HG02623 (cell line): ENCODE data around the gene KCND2.

Experiments
- ATAC-seq: cut with Tn5 transposase; IDR thresholded peaks from one replicate; pipeline ENCODE4 v1.9.1; 2021; ENCODE audit warnings: moderate library complexity; ENCODE audit not compliant: unreplicated experiment

The KCND2 gene

GRCh38 chr7:120480472-120480871, 207.5 kb downstream of the KCND2 start:
- no peak for ATAC-seq

- ATAC-seq: no peak
These were observed 208.0 kb downstream of the KCND2 start for GRCh38 chr7:120480930-120481329.

- no peak for ATAC-seq
These were observed 213.2 kb downstream of the KCND2 start for GRCh38 chr7:120486164-120486563.

GRCh38 chr7:120502132-120502531, 229.2 kb downstream of the KCND2 start:
- no peak for ATAC-seq

DNA sequence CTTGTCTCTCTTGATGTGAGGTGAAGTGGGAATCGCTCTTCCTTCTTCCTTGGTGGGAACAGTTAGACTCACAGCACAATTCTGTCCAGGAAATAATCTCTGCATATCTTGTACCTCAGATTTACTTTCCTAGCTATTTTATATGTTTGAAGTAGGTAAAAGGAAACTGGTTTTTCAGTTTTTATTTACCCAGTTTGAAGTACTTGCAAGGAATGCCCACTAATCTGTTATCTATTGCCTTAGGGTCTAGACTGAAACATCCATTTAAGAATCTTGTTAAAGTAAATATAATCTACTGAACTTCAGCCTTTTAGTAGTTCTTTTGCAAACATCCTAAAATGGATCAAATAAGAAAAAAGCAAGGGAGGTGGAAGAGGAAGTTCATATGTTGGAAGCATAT, 229.8 kb downstream of the KCND2 start:
- no peak for ATAC-seq

- no peak for ATAC-seq
These were observed 231.4 kb downstream of the KCND2 start for GRCh38 chr7:120504386-120504785.

GRCh38 chr7:120505770-120506169, 232.8 kb downstream of the KCND2 start:
- no peak for ATAC-seq

DNA sequence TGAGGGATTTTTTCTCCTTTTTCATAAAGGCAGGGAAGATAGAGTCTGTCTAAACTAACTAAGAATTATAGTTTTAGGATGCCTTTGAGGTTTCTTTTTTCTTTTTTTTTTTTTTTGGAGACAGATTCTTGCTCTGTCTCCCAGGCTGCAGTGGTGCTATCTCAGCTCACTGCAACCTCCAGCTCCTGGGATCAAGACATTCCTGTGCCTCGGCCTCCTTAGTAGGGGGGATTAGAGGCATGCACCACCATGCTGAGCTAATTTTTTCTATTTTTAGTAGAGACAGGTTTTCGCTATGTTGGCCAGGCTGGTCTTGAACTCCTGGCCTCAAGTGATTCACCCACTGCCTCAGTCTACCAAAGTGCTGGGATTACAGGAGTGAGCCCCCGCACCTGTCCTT, 239.7 kb downstream of the KCND2 start:
- ATAC-seq: no peak

- no peak for ATAC-seq
These were observed 246.2 kb downstream of the KCND2 start for GRCh38 chr7:120519224-120519623.

- ATAC-seq: no peak
These were observed 249.1 kb downstream of the KCND2 start for GRCh38 chr7:120521761-120522737.

DNA sequence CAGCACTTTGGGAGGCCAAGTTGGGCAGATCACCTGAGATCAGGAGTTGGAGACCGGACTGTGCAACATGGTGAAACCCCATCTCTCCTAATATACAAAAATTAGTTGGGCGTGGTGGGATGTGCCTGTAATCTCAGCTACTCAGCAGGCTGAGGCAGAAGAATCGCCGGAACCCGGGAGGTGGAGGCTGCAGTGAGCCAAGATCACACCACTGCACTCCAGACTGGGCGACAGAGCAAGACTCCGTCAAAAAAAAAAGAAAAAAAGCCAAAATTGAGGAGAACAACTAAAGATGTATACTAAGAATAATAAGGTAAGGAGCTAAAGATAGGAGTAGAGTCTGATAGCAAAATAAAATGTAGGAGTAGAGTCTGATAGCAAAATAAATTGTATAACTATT, 251.0 kb downstream of the KCND2 start:
- ATAC-seq: no peak

GRCh38 chr7:120526902-120527509, 254.0 kb downstream of the KCND2 start:
- ATAC-seq: no peak

DNA sequence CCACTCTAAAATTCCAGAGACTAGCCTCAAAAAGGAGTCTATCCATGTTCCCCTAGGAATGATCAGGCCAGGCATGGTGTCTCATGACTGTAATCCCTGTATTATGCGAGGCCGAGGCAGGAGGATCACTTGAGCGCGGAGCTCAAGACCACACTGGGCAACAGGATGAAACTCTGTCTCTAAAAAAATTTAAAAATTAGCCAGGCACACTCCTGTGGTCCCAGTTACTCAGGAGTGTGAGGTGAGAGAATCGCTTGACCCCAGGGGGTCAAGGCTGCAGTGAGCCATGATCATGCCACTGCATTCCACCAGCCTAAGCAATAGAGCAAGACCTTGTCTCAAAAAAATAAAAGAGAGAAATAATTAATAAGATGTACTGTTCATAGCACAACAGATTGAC, 256.8 kb downstream of the KCND2 start:
- no peak for ATAC-seq

GRCh38 chr7:120538335-120538734, 265.4 kb downstream of the KCND2 start:
- no peak for ATAC-seq

DNA sequence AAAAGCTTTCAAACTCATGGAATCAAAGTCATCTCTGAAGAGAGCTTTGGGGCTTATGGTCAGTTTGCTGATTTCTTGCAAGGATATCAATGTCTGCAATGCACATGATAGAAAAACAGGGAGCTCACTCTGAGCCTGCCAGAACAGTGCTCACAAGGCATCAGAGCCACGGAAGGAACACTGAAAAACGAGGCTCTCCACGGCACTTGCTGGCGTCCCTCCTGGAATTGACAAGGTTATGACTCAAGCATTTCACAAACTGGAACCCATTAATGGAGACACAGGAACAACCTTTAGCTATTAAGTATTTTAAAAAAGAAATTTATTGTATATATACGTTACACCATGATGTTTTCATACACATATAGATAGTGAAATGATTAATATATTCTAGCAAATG, 266.3 kb downstream of the KCND2 start:
- ATAC-seq: no peak

- ATAC-seq: no peak
These were observed 274.6 kb downstream of the KCND2 start for GRCh38 chr7:120547605-120548004.

DNA sequence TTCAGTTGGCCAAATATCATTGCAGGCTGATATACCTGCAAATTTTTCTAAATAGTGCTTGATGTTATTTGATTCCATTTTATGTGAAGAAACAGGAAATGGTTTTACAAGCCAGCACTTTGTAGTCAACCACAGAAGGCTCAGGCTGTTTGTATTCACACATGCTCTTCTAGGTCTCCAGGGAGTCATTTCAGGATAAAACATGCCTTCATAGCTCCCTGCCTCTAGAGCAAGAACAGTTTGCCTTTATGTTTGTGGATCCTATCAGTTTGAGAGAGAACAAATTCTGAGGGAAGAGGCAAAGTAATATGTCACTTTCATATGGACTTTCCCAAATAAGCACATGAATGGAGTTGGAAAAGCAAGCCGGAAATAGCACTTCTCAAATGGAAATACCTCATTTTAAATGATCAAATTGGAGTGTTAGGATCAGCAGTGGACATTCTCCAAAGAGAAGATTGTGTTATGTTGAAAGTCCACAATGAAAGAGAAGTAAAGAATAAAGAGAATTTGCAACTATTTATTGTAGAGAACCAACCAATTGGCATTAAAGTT, 277.6 kb downstream of the KCND2 start:
- ATAC-seq: no peak

- ATAC-seq: peak; percentile 38
These were observed 280.5 kb downstream of the KCND2 start for GRCh38 chr7:120553491-120553890.

- peak; percentile 72 for ATAC-seq
These were observed 282.1 kb downstream of the KCND2 start for GRCh38 chr7:120554960-120555571.

- ATAC-seq: no peak
These were observed 291.2 kb downstream of the KCND2 start for GRCh38 chr7:120564145-120564544.

GRCh38 chr7:120567204-120567603, 294.2 kb downstream of the KCND2 start:
- no peak for ATAC-seq
